ENCODE data around the gene SAMD11. TPM values are rescaled to one million over a fixed set of nuclear protein-coding genes. Genes with fewer than 3 reads are reported as not detected.

Gene SAMD11
- total RNA-seq, 1 donor from 2014 or later: 0.53 TPM

DNA sequence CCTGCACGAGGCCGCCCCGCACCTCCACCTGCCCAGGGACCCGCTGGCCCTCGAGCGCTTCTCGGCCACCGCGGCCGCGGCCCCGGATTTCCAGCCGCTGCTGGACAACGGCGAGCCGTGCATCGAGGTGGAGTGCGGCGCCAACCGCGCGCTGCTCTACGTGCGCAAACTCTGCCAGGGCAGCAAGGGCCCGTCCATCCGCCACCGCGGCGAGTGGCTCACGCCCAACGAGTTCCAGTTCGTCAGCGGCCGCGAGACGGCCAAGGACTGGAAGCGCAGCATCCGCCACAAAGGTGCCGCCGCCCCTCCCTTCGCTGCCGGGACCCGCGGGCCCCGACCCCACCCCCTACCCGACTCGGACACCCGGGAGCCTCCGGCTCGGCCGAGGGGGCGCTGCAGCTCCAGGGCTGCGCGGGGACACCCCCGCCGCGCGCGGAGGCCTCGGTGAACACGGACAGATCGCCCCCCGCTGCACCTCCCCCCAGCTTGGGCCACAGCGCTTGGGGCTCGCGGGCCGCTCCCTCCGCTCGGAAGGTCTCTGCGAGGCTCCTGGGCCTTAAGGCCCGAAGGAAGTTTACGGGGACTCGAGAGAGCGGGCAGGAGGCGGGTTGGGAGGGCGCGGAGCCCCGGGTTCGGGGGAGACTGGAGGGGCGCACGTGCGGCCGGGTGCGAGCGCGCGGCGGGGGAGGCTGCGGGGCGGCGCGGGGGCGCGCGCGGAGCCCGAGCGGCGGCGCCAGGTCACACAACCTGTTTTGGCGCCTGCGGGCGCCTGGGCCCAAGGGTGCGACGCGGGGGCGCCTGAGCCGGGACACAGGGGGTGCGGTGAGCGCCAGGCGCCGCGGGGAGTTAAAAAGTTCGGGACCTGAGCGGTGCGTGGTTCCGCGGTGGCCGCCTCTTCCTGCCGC, 1.2 kb downstream of the SAMD11 start:
- Histone ChIP-seq H3K27me3 (ENCODE audit: control insufficient read depth, insufficient read depth, low read length) (peaks cover 53% of the 10 kb centered on the region), H3K4me3 (ENCODE audit: low read depth, low read length) (peak overlapping the region; percentile 29), H3K36me3 (ENCODE audit: control insufficient read depth, insufficient read depth, low read length) (no peaks in the 10 kb centered on the region)
- TF ChIP-seq, protein P1, sequence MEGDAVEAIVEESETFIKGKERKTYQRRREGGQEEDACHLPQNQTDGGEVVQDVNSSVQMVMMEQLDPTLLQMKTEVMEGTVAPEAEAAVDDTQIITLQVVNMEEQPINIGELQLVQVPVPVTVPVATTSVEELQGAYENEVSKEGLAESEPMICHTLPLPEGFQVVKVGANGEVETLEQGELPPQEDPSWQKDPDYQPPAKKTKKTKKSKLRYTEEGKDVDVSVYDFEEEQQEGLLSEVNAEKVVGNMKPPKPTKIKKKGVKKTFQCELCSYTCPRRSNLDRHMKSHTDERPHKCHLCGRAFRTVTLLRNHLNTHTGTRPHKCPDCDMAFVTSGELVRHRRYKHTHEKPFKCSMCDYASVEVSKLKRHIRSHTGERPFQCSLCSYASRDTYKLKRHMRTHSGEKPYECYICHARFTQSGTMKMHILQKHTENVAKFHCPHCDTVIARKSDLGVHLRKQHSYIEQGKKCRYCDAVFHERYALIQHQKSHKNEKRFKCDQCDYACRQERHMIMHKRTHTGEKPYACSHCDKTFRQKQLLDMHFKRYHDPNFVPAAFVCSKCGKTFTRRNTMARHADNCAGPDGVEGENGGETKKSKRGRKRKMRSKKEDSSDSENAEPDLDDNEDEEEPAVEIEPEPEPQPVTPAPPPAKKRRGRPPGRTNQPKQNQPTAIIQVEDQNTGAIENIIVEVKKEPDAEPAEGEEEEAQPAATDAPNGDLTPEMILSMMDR (IDR thresholded peaks at IDR 0.05; ENCODE audit: insufficient read depth, low read length, severe bottlenecking): no peak
- no peak for FAIRE-seq
- no peak for DNase-seq (ENCODE audit: low read depth)

DNA sequence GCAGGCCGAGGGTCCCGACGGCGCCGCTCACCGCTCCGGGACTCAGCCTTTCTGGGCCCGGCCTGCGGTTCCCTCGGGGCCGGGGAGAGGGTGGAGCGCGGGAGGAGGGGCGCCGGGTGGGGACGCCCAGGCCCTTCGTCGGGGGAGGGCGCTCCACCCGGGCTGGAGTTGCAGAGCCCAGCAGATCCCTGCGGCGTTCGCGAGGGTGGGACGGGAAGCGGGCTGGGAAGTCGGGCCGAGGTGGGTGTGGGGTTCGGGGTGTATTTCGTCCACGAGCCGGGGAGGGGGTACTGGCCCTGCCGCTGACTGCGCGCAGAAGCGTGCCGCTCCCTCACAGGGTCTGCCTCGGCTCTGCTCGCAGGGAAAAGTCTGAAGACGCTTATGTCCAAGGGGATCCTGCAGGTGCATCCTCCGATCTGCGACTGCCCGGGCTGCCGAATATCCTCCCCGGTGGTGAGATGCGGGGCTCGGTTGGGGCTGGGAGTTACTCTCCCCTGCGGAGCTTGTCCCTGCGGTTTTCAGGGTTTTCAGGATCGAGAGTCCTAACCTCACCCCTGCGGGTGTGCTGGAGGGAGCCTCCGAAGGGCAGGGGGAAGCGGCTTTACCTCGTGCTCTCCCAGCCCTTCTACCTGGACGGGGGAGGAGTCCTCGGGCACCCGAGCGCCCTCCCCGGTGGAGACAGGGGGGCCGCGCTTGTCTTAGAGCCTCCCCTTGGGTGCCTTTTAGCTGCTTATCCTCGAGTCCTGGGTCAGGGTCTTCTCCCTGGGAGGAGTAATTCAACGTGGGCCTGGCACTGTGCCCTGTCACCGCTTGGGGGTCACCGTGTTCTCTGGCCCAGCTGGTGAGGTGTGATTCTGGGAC, 2.1 kb downstream of the SAMD11 start:
- H3K36me3 ChIP-seq (ENCODE audit: control insufficient read depth, insufficient read depth, low read length): no peaks in the 10 kb centered on the region
- no peak overlapping the region for H3K4me3 ChIP-seq (ENCODE audit: low read depth, low read length)
- TF ChIP-seq, protein P1 (IDR thresholded peaks at IDR 0.05; ENCODE audit: insufficient read depth, low read length, severe bottlenecking): no peak
- peaks cover 44% of the 10 kb centered on the region for H3K27me3 ChIP-seq (ENCODE audit: control insufficient read depth, insufficient read depth, low read length)
- no peak for FAIRE-seq
- no peak for DNase-seq (ENCODE audit: low read depth)

DNA sequence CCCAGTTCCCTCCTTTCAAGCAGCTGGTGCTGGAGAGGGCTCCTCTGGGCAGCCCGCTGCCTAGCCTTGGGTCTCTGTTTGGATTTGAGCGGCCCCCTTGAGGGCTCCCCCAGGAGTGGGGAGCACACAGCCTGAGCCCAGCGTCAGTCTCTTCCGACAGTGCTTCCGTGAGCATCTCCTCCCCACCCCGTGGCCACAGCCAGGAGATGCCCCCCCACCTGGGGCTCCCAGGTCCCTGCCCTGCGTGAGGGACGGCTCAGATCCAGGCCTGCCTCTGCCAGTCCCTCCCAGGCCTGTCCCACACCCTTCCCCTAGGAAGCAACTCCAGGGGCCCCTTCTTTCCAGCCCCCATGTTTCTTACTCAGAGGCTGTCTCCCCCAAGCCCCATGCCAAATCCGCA, 3.5 kb downstream of the SAMD11 start:
- DNase-seq (ENCODE audit: low read depth) (no peak), FAIRE-seq (no peak)
- Histone ChIP-seq H3K4me3 (ENCODE audit: low read depth, low read length) (no peak overlapping the region), H3K27me3 (ENCODE audit: control insufficient read depth, insufficient read depth, low read length) (peaks cover 40% of the 10 kb centered on the region), H3K36me3 (ENCODE audit: control insufficient read depth, insufficient read depth, low read length) (no peaks in the 10 kb centered on the region)
- TF ChIP-seq, protein P1 (IDR thresholded peaks at IDR 0.05; ENCODE audit: insufficient read depth, low read length, severe bottlenecking): no peak

DNA sequence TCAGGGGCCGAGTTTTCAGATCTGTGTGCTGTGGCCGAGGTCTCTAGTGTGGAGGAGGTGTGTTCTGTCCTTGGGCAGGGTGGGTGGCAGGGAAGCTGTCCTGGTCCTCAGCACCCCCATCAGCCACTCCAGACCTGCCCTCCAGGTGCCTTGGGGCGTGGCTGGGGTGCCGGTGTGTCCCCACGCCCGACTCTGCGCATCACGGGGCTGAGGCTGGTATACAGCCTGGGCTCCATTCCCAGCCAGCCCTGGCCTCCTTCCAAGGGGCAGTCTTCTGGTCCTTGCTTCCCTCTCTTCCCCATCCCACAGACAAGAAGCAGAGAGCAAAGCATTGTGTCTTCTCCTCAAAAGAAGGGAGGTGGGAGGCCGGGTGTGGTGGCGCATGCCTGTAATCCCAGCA, 4.0 kb downstream of the SAMD11 start:
- H3K27me3 ChIP-seq (ENCODE audit: control insufficient read depth, insufficient read depth, low read length): peaks cover 38% of the 10 kb centered on the region
- no peak overlapping the region for H3K4me3 ChIP-seq (ENCODE audit: low read depth, low read length)
- DNase-seq (ENCODE audit: low read depth) (no peak), FAIRE-seq (no peak)
- TF ChIP-seq, protein P1 (IDR thresholded peaks at IDR 0.05; ENCODE audit: insufficient read depth, low read length, severe bottlenecking): no peak
- H3K36me3 ChIP-seq (ENCODE audit: control insufficient read depth, insufficient read depth, low read length): no peaks in the 10 kb centered on the region

DNA sequence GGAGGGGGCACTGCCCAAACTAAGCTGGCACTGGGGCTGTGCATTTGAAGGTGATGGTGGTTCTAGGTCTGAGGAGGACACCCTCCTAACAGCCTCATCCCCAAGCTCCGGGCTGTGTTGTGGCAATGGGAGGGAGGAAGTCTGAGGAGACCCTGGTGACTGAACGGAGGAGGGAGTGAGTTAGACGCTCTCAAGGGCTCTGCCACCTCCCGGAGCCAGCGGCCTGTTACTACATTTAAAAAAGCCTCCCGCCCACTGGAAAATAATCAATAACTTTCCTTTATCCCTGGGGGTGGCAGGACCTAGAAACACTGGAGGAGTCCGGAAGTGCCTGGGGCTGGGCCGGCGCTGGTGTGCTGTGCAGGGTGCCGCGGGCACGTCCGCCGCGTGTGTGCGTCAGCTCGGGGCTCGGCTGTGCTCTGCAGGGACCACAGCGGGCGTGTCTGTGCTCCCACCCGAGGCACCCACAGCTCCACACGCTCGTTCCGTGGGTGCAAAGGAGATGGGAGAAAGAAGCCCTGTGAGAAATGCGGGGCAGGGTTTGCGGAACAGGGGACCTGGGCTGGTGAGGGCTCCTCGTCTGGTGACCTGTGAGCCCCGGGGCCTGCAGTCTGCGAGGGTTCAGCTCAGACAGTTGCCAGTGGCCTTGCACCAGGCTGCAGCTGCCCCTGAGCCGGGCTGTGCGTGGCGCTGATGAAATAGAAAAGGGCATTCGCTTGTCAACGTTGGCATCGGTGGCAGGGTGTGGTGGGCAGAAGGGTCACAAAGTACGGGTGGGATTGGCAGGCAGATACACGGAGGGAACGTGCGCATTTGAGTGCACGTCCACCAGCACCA, 5.3 kb downstream of the SAMD11 start:
- DNase-seq (ENCODE audit: low read depth) (no peak), FAIRE-seq (no peak)
- peaks cover 41% of the 10 kb centered on the region for H3K27me3 ChIP-seq (ENCODE audit: control insufficient read depth, insufficient read depth, low read length)
- no peak overlapping the region for H3K4me3 ChIP-seq (ENCODE audit: low read depth, low read length)
- no peaks in the 10 kb centered on the region for H3K36me3 ChIP-seq (ENCODE audit: control insufficient read depth, insufficient read depth, low read length)
- TF ChIP-seq, protein P1 (IDR thresholded peaks at IDR 0.05; ENCODE audit: insufficient read depth, low read length, severe bottlenecking): no peak

Measured in bronchial epithelial cell (primary cell).